ENCODE data around the gene TROAP.

Gene TROAP

DNA sequence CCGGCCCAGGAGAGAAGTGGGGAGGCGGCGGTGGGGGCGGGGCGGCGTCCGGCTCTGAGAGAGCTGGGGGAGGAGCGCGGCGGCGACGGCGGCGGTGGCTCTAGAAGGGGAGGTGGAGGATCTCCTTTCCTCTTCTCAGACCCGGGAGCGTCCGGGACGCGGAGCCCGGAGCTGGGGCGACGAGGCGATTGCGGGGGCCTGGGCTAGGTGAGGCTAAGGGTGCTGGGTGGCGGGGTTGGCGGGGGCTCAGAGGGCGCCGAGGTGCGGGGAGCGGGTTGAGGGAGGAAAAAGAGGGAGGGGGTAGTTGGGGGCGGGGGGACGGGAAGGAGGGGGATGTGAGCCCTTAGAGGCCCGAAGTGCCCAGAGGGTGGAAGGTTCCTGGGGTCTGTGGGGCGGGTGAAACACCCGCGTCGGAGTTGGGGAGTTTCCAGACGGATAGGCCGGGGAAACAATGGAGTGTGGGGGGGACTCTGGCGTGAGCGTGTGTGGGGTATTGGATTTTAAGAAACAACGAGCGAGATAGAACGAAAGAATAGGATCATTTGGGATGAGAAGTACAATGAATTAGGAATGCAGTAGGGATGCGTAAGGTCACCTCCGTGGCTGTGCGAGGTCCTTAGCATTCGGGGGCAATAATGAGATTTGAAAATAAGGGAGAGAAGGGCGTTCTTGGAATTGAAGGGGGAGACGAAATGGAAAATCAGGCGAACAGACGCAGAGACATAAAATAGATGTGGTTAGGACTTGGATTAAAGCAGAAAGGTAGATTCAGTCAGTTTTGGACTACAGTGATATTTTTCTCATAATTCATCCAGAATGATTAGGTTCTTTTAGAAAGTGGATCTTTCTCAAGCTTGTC lies 44.6 kb downstream of the TROAP start, which contains the start of gene SPATS2:
Gene SPATS2, plus strand, starts transcription at position 82 of the 859 bp plus-strand sequence. CDS start 93,551 bp downstream, outside the sequence.
- H3K4me3 ChIP-seq (ENCODE audit: low read depth, low read length), result peak within 1 kb of the TSS; percentile 87
- ChIA-PET CTCF (interaction anchor here (1.2 to 26.7 kb wide), 12 partner anchors 9 to 213 kb away, joined by 3 to 1125 read pairs (median 7); partner anchors contain the start of gene C1QL4), POLR2A (interaction anchor here (0.6 to 2.2 kb wide), 12 partner anchors 9 to 256 kb away, joined by 3 to 16 read pairs (median 4); partner anchors contain the start of gene PRPF40B)
- DNase-seq (ENCODE audit: low read depth, low spot score), result no peak
- TF ChIP-seq, protein P1, sequence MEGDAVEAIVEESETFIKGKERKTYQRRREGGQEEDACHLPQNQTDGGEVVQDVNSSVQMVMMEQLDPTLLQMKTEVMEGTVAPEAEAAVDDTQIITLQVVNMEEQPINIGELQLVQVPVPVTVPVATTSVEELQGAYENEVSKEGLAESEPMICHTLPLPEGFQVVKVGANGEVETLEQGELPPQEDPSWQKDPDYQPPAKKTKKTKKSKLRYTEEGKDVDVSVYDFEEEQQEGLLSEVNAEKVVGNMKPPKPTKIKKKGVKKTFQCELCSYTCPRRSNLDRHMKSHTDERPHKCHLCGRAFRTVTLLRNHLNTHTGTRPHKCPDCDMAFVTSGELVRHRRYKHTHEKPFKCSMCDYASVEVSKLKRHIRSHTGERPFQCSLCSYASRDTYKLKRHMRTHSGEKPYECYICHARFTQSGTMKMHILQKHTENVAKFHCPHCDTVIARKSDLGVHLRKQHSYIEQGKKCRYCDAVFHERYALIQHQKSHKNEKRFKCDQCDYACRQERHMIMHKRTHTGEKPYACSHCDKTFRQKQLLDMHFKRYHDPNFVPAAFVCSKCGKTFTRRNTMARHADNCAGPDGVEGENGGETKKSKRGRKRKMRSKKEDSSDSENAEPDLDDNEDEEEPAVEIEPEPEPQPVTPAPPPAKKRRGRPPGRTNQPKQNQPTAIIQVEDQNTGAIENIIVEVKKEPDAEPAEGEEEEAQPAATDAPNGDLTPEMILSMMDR (IDR thresholded peaks at IDR 0.05; ENCODE audit: insufficient read depth, low read length, missing control alignments), result no peak

DNA sequence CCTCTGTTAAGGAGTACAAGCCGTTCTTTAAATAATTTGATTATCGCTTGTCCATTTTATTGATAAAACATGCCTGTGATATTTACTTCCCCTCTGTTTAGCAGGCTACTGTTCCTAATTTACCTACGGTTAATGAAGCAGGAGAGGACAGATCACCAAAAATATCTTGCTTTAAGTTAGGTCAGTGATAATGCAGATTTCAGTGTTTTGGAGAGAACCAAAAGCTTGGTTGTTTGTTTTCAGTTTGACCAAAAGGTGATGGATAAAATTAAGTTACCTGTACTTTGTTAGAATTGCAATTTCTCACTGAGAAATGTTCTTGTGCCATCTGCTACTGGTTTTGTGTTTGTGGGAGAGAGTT lies 45.2 kb downstream of the TROAP start:
- peak overlapping the region; percentile 87 for H3K4me3 ChIP-seq (ENCODE audit: low read depth, low read length)
- ChIA-PET CTCF (interaction anchor here (1.2 to 26.7 kb wide), 9 partner anchors 11 to 212 kb away, joined by 3 to 1125 read pairs (median 8); no protein-coding TSS in a partner anchor), POLR2A (interaction anchor here (0.6 to 2.2 kb wide), 2 partner anchors 29 to 138 kb away, joined by 4 to 15 read pairs; no protein-coding TSS in a partner anchor)
- DNase-seq (ENCODE audit: low read depth, low spot score), result no peak
- TF ChIP-seq, protein P1 (IDR thresholded peaks at IDR 0.05; ENCODE audit: insufficient read depth, low read length, missing control alignments), result no peak

DNA sequence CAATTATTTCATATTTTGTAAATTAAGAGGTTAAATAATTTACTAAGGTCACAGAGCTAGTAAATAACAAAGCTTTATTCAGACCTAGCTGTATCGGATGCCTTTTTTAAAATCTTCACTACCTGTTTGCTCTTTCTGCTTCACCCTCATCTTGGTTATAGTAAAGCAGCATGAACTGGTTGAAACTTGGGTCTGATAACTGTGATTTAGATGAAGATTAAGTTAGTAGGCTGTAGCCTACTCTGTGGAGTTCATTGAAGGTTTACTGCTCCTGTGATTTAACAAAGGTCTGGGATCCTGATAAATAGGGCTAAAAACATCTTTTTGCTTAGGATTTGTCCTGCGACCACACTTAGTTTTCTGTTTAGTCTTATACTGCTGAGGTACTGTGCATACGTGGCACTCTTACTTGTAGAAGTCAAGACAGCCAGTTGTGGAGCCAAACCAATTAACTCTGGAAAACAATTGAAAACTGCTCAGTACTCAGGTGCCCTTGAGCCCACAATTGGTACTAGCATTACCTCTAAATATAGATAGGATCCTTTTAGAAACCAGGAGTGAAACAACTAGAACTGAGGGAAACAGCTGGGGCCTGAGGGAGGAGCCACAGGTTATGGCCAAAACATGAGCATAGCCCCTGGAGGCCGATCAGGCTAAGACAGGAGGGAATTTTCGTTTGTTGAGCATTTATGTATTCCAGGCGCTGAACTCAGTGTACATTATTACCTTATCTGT lies 46.5 kb downstream of the TROAP start:
- no peak for DNase-seq (ENCODE audit: low read depth, low spot score)
- H3K4me3 ChIP-seq (ENCODE audit: low read depth, low read length), result peak overlapping the region; percentile 34
- POLR2A ChIA-PET, result no interaction called here

DNA sequence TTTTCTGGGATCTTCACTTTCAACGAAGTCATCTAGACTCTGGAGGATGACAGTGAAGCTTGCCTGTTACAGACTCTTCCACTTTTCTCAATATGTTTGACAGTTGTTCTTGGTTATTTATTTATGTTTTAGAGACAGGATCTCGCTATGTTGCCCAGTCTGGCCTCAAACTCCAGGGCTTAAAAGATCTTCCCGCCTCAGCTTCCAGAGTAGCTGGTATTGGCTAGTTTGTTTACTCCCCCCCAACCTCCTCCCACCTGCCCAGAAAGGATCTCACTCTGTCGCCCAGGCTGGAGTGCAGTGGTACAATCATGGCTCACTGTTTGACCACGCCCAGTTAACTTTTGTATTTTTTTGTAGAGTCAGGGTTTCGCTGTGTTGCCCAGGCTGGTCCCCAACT lies 47.5 kb downstream of the TROAP start:
- ChIA-PET POLR2A (no interaction called here), CTCF (interaction anchor here (1.0 to 26.7 kb wide), 6 partner anchors 13 to 159 kb away, joined by 3 to 1125 read pairs (median 4); no protein-coding TSS in a partner anchor)
- DNase-seq (ENCODE audit: low read depth, low spot score), result no peak
- H3K4me3 ChIP-seq (ENCODE audit: low read depth, low read length), result no peak overlapping the region
- TF ChIP-seq, protein P1 (IDR thresholded peaks at IDR 0.05; ENCODE audit: insufficient read depth, low read length, missing control alignments), result no peak

More for the DNA sequence above, 46.5 kb downstream of the TROAP start:
- CTCF ChIA-PET, result interaction anchor here (1.0 to 26.7 kb wide), 9 partner anchors 12 to 212 kb away, joined by 3 to 1125 read pairs (median 4); no protein-coding TSS in a partner anchor
- TF ChIP-seq, protein P1 (IDR thresholded peaks at IDR 0.05; ENCODE audit: insufficient read depth, low read length, missing control alignments), result peak; percentile 54

- TF ChIP-seq, protein P1 (IDR thresholded peaks at IDR 0.05; ENCODE audit: insufficient read depth, low read length, missing control alignments), result no peak
- no peak for DNase-seq (ENCODE audit: low read depth, low spot score)
- no peak overlapping the region for H3K4me3 ChIP-seq (ENCODE audit: low read depth, low read length)
- ChIA-PET CTCF (interaction anchor here (1.0 to 3.7 kb wide), 4 partner anchors 8 to 139 kb away, joined by 3 to 24 read pairs (median 6); partner anchors contain the start of gene SPATS2), POLR2A (no interaction called here)
Observed at GRCh38 chr12:49375406-49375805, 52.4 kb downstream of the TROAP start.

Data from AG04449 (cell line).